Karpas-422 (cell line): ENCODE measurements around the gene CCDC102B. TPM values are rescaled to one million over a fixed set of nuclear protein-coding genes. Genes with fewer than 3 reads are reported as not detected.

Experiments used
- DNase-seq: peaks from one replicate; pipeline ENCODE4 v3.0.0-alpha.2; 2015
- H2AFZ ChIP-seq: fragments of 200-600 bp; sonication (generic); 2 replicates; pipeline ENCODE4 v1.6.1; 2014; ENCODE audit warnings: antibody characterized with exemption, low read length, mixed read lengths
- H3K27ac ChIP-seq: fragments of 200-600 bp; sonication (generic); 2 replicates; pipeline ENCODE4 v1.5.1; 2014; ENCODE audit warnings: mild to moderate bottlenecking, low read length, moderate library complexity
- H3K27me3 ChIP-seq: fragments of 200-600 bp; sonication (generic); 2 replicates; pipeline ENCODE4 v1.6.1; 2014; ENCODE audit warnings: low read length, mixed read lengths
- H3K36me3 ChIP-seq: fragments of 200-600 bp; sonication (generic); 2 replicates; pipeline ENCODE4 v1.6.1; 2014; ENCODE audit warnings: low read length, mixed read lengths; ENCODE audit not compliant: insufficient read depth
- H3K4me1 ChIP-seq: fragments of 200-600 bp; sonication (generic); 2 replicates; pipeline ENCODE4 v1.6.1; 2014; ENCODE audit warnings: mild to moderate bottlenecking, low read length, mixed read lengths
- H3K4me2 ChIP-seq: fragments of 200-600 bp; sonication (generic); 2 replicates; pipeline ENCODE4 v1.6.1; 2014; ENCODE audit warnings: low read length, low read depth, mild to moderate bottlenecking; ENCODE audit not compliant: poor library complexity, severe bottlenecking
- H3K4me3 ChIP-seq: fragments of 200-600 bp; sonication (generic); 2 replicates; pipeline ENCODE4 v1.5.1; 2014; ENCODE audit warnings: mild to moderate bottlenecking, antibody characterized with exemption, low read length, mixed read lengths
- H3K79me2 ChIP-seq: fragments of 200-600 bp; sonication (generic); 2 replicates; pipeline ENCODE4 v1.6.1; 2014; ENCODE audit warnings: mild to moderate bottlenecking, low read length, mixed read lengths
- H3K9ac ChIP-seq: fragments of 200-600 bp; sonication (generic); 2 replicates; pipeline ENCODE4 v1.6.0; 2014; ENCODE audit warnings: low read length
- H3K9me2 ChIP-seq: fragments of 200-600 bp; sonication (generic), shearing (Covaris generic); replicated peaks from 2 replicates; pipeline ENCODE4 v1.6.0; 2014; ENCODE audit warnings: mild to moderate bottlenecking, low read length, moderate library complexity; ENCODE audit not compliant: insufficient read depth
- H3K9me3 ChIP-seq: fragments of 300-700, 200-600 bp; sonication (generic); 2 replicates; pipeline ENCODE4 v1.6.1; 2014; ENCODE audit warnings: low read length, mixed read lengths
- H4K20me1 ChIP-seq: fragments of 200-600 bp; sonication (generic); 2 replicates; pipeline ENCODE4 v1.6.1; 2014; ENCODE audit warnings: mild to moderate bottlenecking, antibody characterized with exemption, low read length, low read depth; ENCODE audit not compliant: insufficient read depth
- total RNA-seq: library from RNA; depleted of rRNA; stranded (reverse); fragments of >200 nt; shearing (Covaris generic); gene quantifications from 2 replicates; pipeline ENCODE4 v1.2.3, GENCODE V29; 2014; ENCODE audit warnings: low replicate concordance

The CCDC102B gene
- total RNA-seq, 1 experiment from 2014 or later, result 10.0 TPM

DNA sequence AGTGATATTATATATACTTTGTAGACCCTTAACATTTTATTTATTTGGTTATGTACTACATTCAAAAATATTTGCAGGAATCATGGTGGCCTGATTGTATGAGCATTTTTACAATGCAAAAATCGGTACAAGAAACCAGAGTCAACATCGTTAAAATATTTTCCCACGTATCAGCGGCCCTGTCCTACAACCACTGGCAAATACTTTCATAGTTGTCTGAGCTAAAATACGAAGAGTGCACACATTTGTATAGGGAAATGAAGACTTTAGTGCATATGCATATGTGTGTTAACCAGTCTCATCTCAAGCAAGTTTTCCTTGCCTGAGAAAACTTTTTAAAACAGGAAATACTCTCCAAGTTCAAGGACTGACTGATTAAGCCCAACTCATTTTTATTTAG is 35.9 kb downstream of the CCDC102B start:
- H3K9me3 ChIP-seq, result no peaks in the 10 kb centered on the region

DNA sequence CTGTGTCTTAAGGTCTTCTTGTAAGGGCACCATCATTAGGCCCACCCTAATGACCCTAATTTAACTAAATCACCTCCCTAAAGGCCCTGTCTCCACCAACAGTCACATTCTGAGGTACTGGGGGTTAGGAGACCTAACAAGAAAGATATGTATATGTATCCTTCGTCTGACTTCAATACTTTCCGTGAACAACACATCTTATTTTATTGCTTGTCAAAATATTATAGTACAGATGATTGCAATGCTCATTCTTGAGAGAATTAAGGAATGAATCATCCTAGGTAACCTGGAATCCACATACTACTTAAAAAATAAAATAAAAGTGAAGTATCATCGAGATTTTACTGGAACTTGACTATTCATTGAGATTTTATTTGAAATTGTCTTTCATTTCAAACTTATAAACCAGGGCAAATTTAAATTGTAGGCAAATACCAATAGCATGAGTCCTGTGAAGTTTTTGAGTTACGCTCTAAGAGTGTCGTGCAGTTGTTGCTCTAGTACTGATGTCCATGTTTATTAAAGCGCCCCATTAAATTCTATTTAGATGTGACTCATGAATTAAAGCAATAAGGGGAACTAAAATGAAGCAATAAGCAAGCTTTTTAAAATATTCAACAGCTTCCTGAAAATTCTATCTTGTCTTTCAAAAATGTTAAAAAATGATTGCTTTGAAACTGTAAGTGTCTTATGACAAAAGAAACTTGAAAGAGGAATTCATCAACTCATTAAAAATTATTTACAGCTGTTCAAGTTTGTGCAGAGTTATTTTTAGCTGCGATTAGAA is 40.0 kb downstream of the CCDC102B start:
- H3K79me2 ChIP-seq, result no peaks in the 10 kb centered on the region
- no peaks in the 10 kb centered on the region for H3K36me3 ChIP-seq
- H3K4me1 ChIP-seq, result no peaks in the 10 kb centered on the region
- H3K27ac ChIP-seq, result no peak overlapping the region
- no peaks in the 10 kb centered on the region for H3K27me3 ChIP-seq
- no peak for DNase-seq
- no peak overlapping the region for H3K4me3 ChIP-seq
- H4K20me1 ChIP-seq, result no peaks in the 10 kb centered on the region
- no peaks in the 10 kb centered on the region for H3K9me3 ChIP-seq
- no peak overlapping the region for H3K4me2 ChIP-seq
- no peak overlapping the region for H2AFZ ChIP-seq
- H3K9me2 ChIP-seq, result peaks cover 3% of the 10 kb centered on the region; the same call in 1 of the 2 replicates
- no peak overlapping the region for H3K9ac ChIP-seq

More for the DNA sequence above, 35.9 kb downstream of the CCDC102B start:
- Histone ChIP-seq H3K9ac (no peak overlapping the region), H3K79me2 (no peaks in the 10 kb centered on the region), H3K36me3 (no peaks in the 10 kb centered on the region), H3K9me2 (peaks cover 3% of the 10 kb centered on the region; the same call in 1 of the 2 replicates), H3K4me2 (no peak overlapping the region), H4K20me1 (no peaks in the 10 kb centered on the region), H3K27ac (no peak overlapping the region), H3K27me3 (no peaks in the 10 kb centered on the region), H2AFZ (no peak overlapping the region), H3K4me3 (no peak overlapping the region), H3K4me1 (no peaks in the 10 kb centered on the region)
- DNase-seq, result no peak

DNA sequence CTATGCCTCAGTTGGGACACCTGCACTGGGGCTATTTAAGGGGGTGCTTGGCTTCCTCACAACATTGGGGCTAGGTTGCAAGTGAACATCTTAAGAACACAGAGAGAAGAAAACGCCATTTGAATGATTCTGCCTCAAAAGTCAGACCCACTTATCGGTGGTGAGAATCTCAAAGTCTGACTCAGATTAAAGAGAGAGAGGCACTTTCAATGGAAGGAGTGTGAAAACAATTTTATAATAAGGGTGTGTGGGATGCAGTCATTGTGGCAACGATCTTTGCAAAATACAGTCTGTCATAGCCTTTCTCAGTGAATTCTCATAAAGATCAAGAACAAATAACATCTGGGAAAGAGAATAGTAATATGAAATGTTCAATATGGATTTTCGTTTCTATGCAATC is 41.8 kb downstream of the CCDC102B start:
- no peaks in the 10 kb centered on the region for H3K79me2 ChIP-seq
- H2AFZ ChIP-seq, result no peak overlapping the region
- no peaks in the 10 kb centered on the region for H4K20me1 ChIP-seq
- H3K27ac ChIP-seq, result no peak overlapping the region
- no peak overlapping the region for H3K4me2 ChIP-seq
- no peak overlapping the region for H3K4me3 ChIP-seq
- no peak for DNase-seq
- no peaks in the 10 kb centered on the region for H3K36me3 ChIP-seq
- H3K27me3 ChIP-seq, result no peaks in the 10 kb centered on the region
- no peaks in the 10 kb centered on the region for H3K9me3 ChIP-seq
- no peak overlapping the region for H3K9ac ChIP-seq
- H3K4me1 ChIP-seq, result no peaks in the 10 kb centered on the region
- H3K9me2 ChIP-seq, result no peaks in the 10 kb centered on the region

DNA sequence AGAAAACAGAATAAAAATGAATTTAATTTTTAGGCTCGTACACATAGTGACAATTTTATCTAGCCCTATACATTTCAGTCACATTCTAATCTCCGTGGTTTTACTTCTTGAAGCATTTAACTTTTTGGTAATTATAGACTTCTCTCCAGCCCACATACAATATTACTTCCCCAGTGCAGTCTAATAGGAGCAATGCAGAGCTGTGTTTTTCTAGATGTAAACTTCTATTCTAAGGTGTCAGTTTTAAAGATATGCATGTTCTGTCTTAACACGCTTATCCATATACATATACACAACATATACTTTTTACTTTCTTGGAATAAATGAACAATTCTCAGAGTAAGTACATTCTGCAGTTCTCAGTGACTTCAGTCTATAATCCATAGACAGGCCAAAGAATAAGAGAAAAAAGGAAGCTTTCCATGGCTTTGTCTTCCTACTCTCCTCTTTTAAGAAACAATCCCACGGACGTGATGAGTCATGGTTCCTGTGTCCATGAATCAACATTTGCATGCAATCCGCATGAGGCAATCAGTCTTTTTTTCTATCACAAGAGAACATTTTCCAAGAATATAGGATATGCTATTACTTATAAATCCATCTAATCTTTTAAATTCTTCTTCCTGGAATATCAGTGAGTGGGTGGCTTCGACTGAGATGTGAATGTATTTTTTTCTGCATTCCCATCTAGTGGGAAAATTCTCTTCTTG is 42.8 kb downstream of the CCDC102B start:
- Histone ChIP-seq H3K4me3 (no peak overlapping the region), H4K20me1 (no peaks in the 10 kb centered on the region), H3K9me3 (no peaks in the 10 kb centered on the region), H3K27ac (no peak overlapping the region), H3K4me1 (no peaks in the 10 kb centered on the region), H3K79me2 (no peaks in the 10 kb centered on the region), H2AFZ (no peak overlapping the region), H3K36me3 (no peaks in the 10 kb centered on the region), H3K9ac (no peak overlapping the region), H3K27me3 (no peaks in the 10 kb centered on the region), H3K9me2 (no peaks in the 10 kb centered on the region), H3K4me2 (no peak overlapping the region)
- DNase-seq, result no peak

DNA sequence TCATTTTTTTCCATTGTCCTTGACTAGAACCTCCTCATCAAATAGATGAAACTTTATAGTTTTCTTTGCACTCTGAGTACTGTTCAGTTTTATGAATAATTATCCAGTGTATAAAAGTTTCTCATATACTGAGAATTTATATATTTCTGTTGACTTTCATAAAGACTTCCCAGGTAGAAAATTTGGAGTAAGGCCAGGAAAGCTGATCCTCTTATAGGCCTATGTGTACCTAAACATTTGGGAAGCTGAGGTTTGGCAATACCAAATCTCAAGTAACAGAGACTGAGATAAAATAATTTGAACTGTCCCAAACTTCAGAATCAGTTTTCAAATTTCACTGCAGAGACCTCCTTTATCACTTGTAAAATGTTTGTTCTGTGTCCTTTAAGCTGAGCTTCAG is 43.4 kb downstream of the CCDC102B start:
- no peaks in the 10 kb centered on the region for H3K27me3 ChIP-seq
- H4K20me1 ChIP-seq, result no peaks in the 10 kb centered on the region
- no peak overlapping the region for H3K4me2 ChIP-seq
- H3K4me3 ChIP-seq, result no peak overlapping the region
- H3K27ac ChIP-seq, result no peak overlapping the region
- no peaks in the 10 kb centered on the region for H3K79me2 ChIP-seq
- no peaks in the 10 kb centered on the region for H3K4me1 ChIP-seq
- H2AFZ ChIP-seq, result no peak overlapping the region
- no peak for DNase-seq
- no peaks in the 10 kb centered on the region for H3K9me3 ChIP-seq
- H3K9ac ChIP-seq, result no peak overlapping the region
- no peaks in the 10 kb centered on the region for H3K36me3 ChIP-seq
- no peaks in the 10 kb centered on the region for H3K9me2 ChIP-seq

DNA sequence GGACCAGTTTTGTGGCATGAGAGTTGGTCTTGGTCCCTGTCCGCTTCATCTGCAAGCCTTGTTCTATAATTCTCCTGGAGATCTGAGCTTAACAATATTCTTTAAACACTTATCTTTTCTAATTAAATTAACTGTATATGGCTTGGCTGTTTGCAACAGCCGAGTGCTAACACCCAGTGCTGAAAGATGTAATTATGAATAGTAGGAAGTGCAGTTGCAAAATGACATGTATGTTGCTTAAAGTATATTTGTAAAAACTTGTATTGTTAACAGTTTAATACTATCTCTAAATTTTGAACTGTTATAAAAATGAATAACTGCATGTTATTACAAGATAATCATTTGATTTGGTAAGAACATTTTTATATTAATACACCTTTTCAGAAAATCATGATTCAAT is 45.1 kb downstream of the CCDC102B start:
- no peak for DNase-seq
- no peaks in the 10 kb centered on the region for H3K9me2 ChIP-seq
- no peaks in the 10 kb centered on the region for H3K4me1 ChIP-seq
- H3K9me3 ChIP-seq, result no peaks in the 10 kb centered on the region
- H3K79me2 ChIP-seq, result no peaks in the 10 kb centered on the region
- no peaks in the 10 kb centered on the region for H3K36me3 ChIP-seq
- H3K4me3 ChIP-seq, result no peak overlapping the region
- no peak overlapping the region for H3K27ac ChIP-seq
- no peaks in the 10 kb centered on the region for H3K27me3 ChIP-seq
- H2AFZ ChIP-seq, result no peak overlapping the region
- H3K4me2 ChIP-seq, result no peak overlapping the region
- H4K20me1 ChIP-seq, result no peaks in the 10 kb centered on the region
- H3K9ac ChIP-seq, result no peak overlapping the region

DNA sequence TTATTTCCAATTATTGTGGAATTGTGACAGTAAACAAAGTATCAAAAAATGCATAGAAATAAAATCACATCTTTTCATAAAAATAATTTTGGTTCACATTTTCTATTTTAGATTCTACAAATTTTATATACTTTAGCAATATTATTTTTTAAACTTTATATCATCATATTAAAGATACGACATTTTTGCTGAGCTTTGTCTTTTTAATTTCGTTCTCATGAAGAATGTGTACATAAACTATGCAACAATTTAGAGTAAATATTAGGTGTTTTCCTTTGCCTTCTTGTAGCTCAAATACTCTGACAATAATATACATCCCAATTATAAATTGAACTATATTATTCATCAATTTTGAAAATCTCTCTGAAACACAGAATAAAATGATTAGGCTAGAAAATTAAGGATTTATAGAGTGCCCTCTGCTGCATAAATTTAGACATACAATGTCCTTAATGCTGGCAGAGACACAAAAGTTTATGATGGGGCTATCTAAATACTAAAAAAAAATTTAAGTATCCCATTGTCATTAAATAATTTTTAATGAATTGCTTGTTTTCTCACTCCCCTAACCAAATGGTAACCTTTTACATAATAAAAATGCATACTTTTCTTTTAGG is 45.7 kb downstream of the CCDC102B start:
- peak; percentile 43 for DNase-seq
- H3K9ac ChIP-seq, result no peak overlapping the region
- H2AFZ ChIP-seq, result no peak overlapping the region
- H3K4me3 ChIP-seq, result no peak overlapping the region
- no peaks in the 10 kb centered on the region for H3K9me3 ChIP-seq
- no peaks in the 10 kb centered on the region for H3K4me1 ChIP-seq
- no peak overlapping the region for H3K4me2 ChIP-seq
- no peaks in the 10 kb centered on the region for H3K9me2 ChIP-seq
- H4K20me1 ChIP-seq, result no peaks in the 10 kb centered on the region
- no peaks in the 10 kb centered on the region for H3K27me3 ChIP-seq
- H3K79me2 ChIP-seq, result no peaks in the 10 kb centered on the region
- no peaks in the 10 kb centered on the region for H3K36me3 ChIP-seq
- no peak overlapping the region for H3K27ac ChIP-seq

DNA sequence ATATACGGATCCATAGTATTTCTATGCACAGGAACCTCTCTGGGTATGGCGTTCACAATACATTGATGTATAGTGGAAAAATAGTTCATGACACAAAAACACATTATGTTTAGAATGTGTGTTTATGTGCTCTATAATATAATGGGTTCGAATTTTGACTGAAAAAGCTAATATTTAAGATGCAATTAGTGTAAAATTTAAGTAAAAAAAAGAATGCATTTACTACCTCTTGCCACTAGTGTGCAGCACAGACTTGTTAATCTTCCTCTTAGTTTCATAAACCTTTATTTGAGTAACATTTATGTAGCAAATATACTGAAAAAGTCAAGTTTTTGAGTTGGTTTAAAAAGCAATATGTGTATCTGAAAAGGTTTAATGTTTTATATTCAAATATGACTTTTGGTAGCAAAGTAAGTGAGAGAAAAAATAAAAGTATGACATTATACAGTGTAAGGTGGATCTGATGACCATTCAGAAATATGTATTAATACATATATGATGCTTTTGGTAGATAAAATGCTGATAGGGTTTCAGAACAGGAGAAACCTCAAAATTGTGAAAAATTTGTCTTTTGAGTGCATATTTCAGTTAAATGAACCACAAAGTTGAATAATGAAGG is 49.4 kb downstream of the CCDC102B start:
- no peak overlapping the region for H3K4me3 ChIP-seq

More for the DNA sequence above, 49.4 kb downstream of the CCDC102B start:
- H3K27ac ChIP-seq, result no peak overlapping the region
- H3K9me2 ChIP-seq, result no peaks in the 10 kb centered on the region
- no peak overlapping the region for H3K9ac ChIP-seq
- H3K4me1 ChIP-seq, result no peaks in the 10 kb centered on the region
- no peaks in the 10 kb centered on the region for H3K27me3 ChIP-seq
- peak; percentile 75 for DNase-seq
- no peak overlapping the region for H3K4me2 ChIP-seq
- no peaks in the 10 kb centered on the region for H4K20me1 ChIP-seq
- H3K36me3 ChIP-seq, result no peaks in the 10 kb centered on the region
- H2AFZ ChIP-seq, result no peak overlapping the region
- no peaks in the 10 kb centered on the region for H3K79me2 ChIP-seq
- H3K9me3 ChIP-seq, result no peaks in the 10 kb centered on the region
